ENCODE results near the gene LIN28B. TPM values are rescaled to one million over a fixed set of nuclear protein-coding genes. Genes with fewer than 3 reads are reported as not detected.

Gene LIN28B
- total and polyA plus RNA-seq, 3 donors from 2014 or later: 5.7 to 7.3 (median 6.7) TPM

- Histone ChIP-seq H3K4me1 (no peaks in the 10 kb centered on the region), H3K27ac (no peak overlapping the region), H3K27me3 (no peaks in the 10 kb centered on the region), H3K4me3 (no peak overlapping the region), H3K36me3 (ENCODE audit: low read depth, missing control alignments) (no peaks in the 10 kb centered on the region), H3K9me3 (no peaks in the 10 kb centered on the region)
- no peak for DNase-seq
- TF ChIP-seq POLR2A (IDR thresholded peaks at IDR 0.05) (no peak), CTCF (IDR thresholded peaks at IDR 0.05) (no peak)
- 90 to 91% methylated on average over 2 of the region's 2 CpGs for WGBS, 2 donors
- intact Hi-C loops (cut with DNase I; ENCODE audit: low total_unique reads): no loop called here
Measured at GRCh38 chr6:105041880-105042279, 85.0 kb downstream of the LIN28B start.

- no peaks in the 10 kb centered on the region for H3K36me3 ChIP-seq (ENCODE audit: low read depth, missing control alignments)
- no peak overlapping the region for H3K4me3 ChIP-seq
- no peaks in the 10 kb centered on the region for H3K4me1 ChIP-seq
- H3K9me3 ChIP-seq: no peaks in the 10 kb centered on the region
- no peak for DNase-seq
- TF ChIP-seq CTCF (IDR thresholded peaks at IDR 0.05): no peak
- no peak for TF ChIP-seq POLR2A (IDR thresholded peaks at IDR 0.05)
- no peak overlapping the region for H3K27ac ChIP-seq
- no peaks in the 10 kb centered on the region for H3K27me3 ChIP-seq
- intact Hi-C loops (cut with DNase I; ENCODE audit: low total_unique reads): no loop called here
Measured at GRCh38 chr6:105042648-105043047, 85.7 kb downstream of the LIN28B start.

- intact Hi-C loops (cut with DNase I; ENCODE audit: low total_unique reads): no loop called here
- WGBS, 2 donors: 93 to 94% methylated on average over 2 of the region's 2 CpGs
- no peaks in the 10 kb centered on the region for H3K36me3 ChIP-seq (ENCODE audit: low read depth, missing control alignments)
Measured at GRCh38 chr6:105043979-105044378, 87.1 kb downstream of the LIN28B start.

GRCh38 chr6:105045526-105045925, 88.6 kb downstream of the LIN28B start:
- no peak for TF ChIP-seq POLR2A (IDR thresholded peaks at IDR 0.05)
- TF ChIP-seq CTCF (IDR thresholded peaks at IDR 0.05): no peak

More at GRCh38 chr6:105043979-105044378, 87.1 kb downstream of the LIN28B start:
- Histone ChIP-seq H3K4me3 (no peak overlapping the region), H3K4me1 (no peaks in the 10 kb centered on the region), H3K27ac (no peak overlapping the region), H3K27me3 (no peaks in the 10 kb centered on the region), H3K9me3 (no peaks in the 10 kb centered on the region)
- TF ChIP-seq CTCF (IDR thresholded peaks at IDR 0.05) (no peak), POLR2A (IDR thresholded peaks at IDR 0.05) (no peak)
- DNase-seq: no peak

GRCh38 chr6:105051941-105052471, 95.1 kb downstream of the LIN28B start:
- intact Hi-C loops (cut with DNase I; ENCODE audit: low total_unique reads): no loop called here
- no peaks in the 10 kb centered on the region for H3K27me3 ChIP-seq
- no peaks in the 10 kb centered on the region for H3K4me1 ChIP-seq
- DNase-seq: no peak
- H3K36me3 ChIP-seq (ENCODE audit: low read depth, missing control alignments): no peaks in the 10 kb centered on the region
- no peak overlapping the region for H3K4me3 ChIP-seq
- WGBS, 2 donors: 69 to 89% methylated on average over 3 of the region's 3 CpGs
- H3K9me3 ChIP-seq: no peaks in the 10 kb centered on the region
- H3K27ac ChIP-seq: no peak overlapping the region
- TF ChIP-seq POLR2A (IDR thresholded peaks at IDR 0.05) (no peak), CTCF (IDR thresholded peaks at IDR 0.05) (no peak)

More at GRCh38 chr6:105045526-105045925, 88.6 kb downstream of the LIN28B start:
- H3K27me3 ChIP-seq: no peaks in the 10 kb centered on the region
- no peaks in the 10 kb centered on the region for H3K4me1 ChIP-seq
- no peaks in the 10 kb centered on the region for H3K36me3 ChIP-seq (ENCODE audit: low read depth, missing control alignments)
- intact Hi-C loops (cut with DNase I; ENCODE audit: low total_unique reads): no loop called here
- H3K9me3 ChIP-seq: no peaks in the 10 kb centered on the region
- H3K4me3 ChIP-seq: no peak overlapping the region
- no peak overlapping the region for H3K27ac ChIP-seq
- 97 to 100% methylated on average over 1 of the region's 1 CpG for WGBS, 2 donors
- no peak for DNase-seq
